Muscle of leg (tissue), 11 donors: ENCODE data around the gene TRIM67. TPM values are rescaled to one million over a fixed set of nuclear protein-coding genes. Genes with fewer than 3 reads are reported as not detected.

Source experiments
- DNase-seq: peaks from one replicate; pipeline ENCODE4 v3.0.0; 2013
- H3K27ac ChIP-seq: one replicate; pipeline ENCODE4 v1.5.1; 2013; ENCODE audit warnings: mild to moderate bottlenecking, low read length, control low read depth
- H3K27me3 ChIP-seq: one replicate; pipeline ENCODE4 v1.6.1; 2013; ENCODE audit warnings: low read length; ENCODE audit not compliant: control insufficient read depth, insufficient read depth
- H3K36me3 ChIP-seq: one replicate; pipeline ENCODE4 v1.6.1; 2013; ENCODE audit warnings: low read length; ENCODE audit not compliant: control insufficient read depth, insufficient read depth
- H3K4me1 ChIP-seq: one replicate; pipeline ENCODE4 v1.6.1; 2013; ENCODE audit warnings: low read length; ENCODE audit not compliant: control insufficient read depth, insufficient read depth
- H3K4me3 ChIP-seq: one replicate; pipeline ENCODE4 v1.5.1; 2013; ENCODE audit warnings: low read length, control low read depth
- H3K9me3 ChIP-seq: replicated peaks from 2 replicates; pipeline ENCODE4 v1.6.1; 2013; ENCODE audit warnings: low read depth, low read length; ENCODE audit not compliant: control insufficient read depth
- WGBS: methylation state at CpG from one replicate; pipeline ENCODE4 v1.1.5; 2013; ENCODE audit warnings: missing lambda C conversion rate; ENCODE audit not compliant: insufficient coverage; 5-methylcytosine and 5-hydroxymethylcytosine counted together
- polyA plus RNA-seq, 8 donors: library from polyadenylated mRNA; unstranded; fragments of 120-200 nt; gene quantifications; one replicate each; pipeline versions ENCODE4 v1.2.1 to v1.2.3, GENCODE V29; 2013; ENCODE audit warnings: inconsistent platforms in 1 of 8, low replicate concordance in 1 of 8; ENCODE audit not compliant: insufficient read length in 8 of 8, insufficient read depth in 1 of 8
- total RNA-seq: library from RNA; stranded (reverse); fragments of 120-200 nt; gene quantifications from one replicate; pipeline ENCODE4 v1.2.4, GENCODE V29; 2013

The TRIM67 gene
- total and polyA plus RNA-seq, 9 donors = 0.04 to 0.13 (median 0.06) TPM

- Histone ChIP-seq H3K9me3 (no peaks in the 10 kb centered on the region), H3K36me3 (peaks cover 20% of the 10 kb centered on the region), H3K4me3 (no peak overlapping the region), H3K27ac (no peak overlapping the region), H3K4me1 (peaks cover 12% of the 10 kb centered on the region), H3K27me3 (no peaks in the 10 kb centered on the region)
- WGBS = 88% methylated on average over 8 of the region's 14 CpGs
- DNase-seq = no peak
Observed at GRCh38 chr1:231232870-231233734, 71.2 kb downstream of the TRIM67 start.

- Histone ChIP-seq H3K4me1 (peaks cover 12% of the 10 kb centered on the region), H3K4me3 (no peak overlapping the region), H3K9me3 (no peaks in the 10 kb centered on the region), H3K27ac (no peak overlapping the region), H3K36me3 (peaks cover 21% of the 10 kb centered on the region), H3K27me3 (no peaks in the 10 kb centered on the region)
- DNase-seq = no peak
- 57% methylated on average over 1 of the region's 8 CpGs for WGBS
Observed at GRCh38 chr1:231233735-231234417, 72.0 kb downstream of the TRIM67 start.

GRCh38 chr1:231234506-231234905, 72.6 kb downstream of the TRIM67 start:
- Histone ChIP-seq H3K27ac (no peak overlapping the region), H3K27me3 (no peaks in the 10 kb centered on the region), H3K4me1 (peaks cover 12% of the 10 kb centered on the region), H3K4me3 (no peak overlapping the region), H3K36me3 (peaks cover 22% of the 10 kb centered on the region), H3K9me3 (no peaks in the 10 kb centered on the region)
- 89% methylated on average over 3 of the region's 3 CpGs for WGBS
- no peak for DNase-seq

- H3K27ac ChIP-seq = peak overlapping the region; percentile 53
- H3K27me3 ChIP-seq = no peaks in the 10 kb centered on the region
- H3K9me3 ChIP-seq = no peaks in the 10 kb centered on the region
- peaks cover 18% of the 10 kb centered on the region for H3K4me1 ChIP-seq
- peaks cover 19% of the 10 kb centered on the region for H3K36me3 ChIP-seq
- DNase-seq = peak; percentile 73
- no peak overlapping the region for H3K4me3 ChIP-seq
- no CpG with 5 or more reads among the region's 3 CpGs for WGBS
Observed at GRCh38 chr1:231235526-231236207, 73.8 kb downstream of the TRIM67 start.

GRCh38 chr1:231236208-231236591, 74.3 kb downstream of the TRIM67 start:
- Histone ChIP-seq H3K9me3 (no peaks in the 10 kb centered on the region), H3K4me1 (peaks cover 18% of the 10 kb centered on the region), H3K27me3 (no peaks in the 10 kb centered on the region), H3K27ac (peak overlapping the region; percentile 53), H3K36me3 (peaks cover 17% of the 10 kb centered on the region), H3K4me3 (no peak overlapping the region)
- peak; percentile 91 for DNase-seq
- WGBS = no CpG with 5 or more reads among the region's 4 CpGs

- H3K4me1 ChIP-seq = peaks cover 20% of the 10 kb centered on the region
Observed at GRCh38 chr1:231236938-231237337, 75.1 kb downstream of the TRIM67 start.

GRCh38 chr1:231238298-231238697, 76.4 kb downstream of the TRIM67 start:
- Histone ChIP-seq H3K36me3 (peaks cover 15% of the 10 kb centered on the region), H3K9me3 (no peaks in the 10 kb centered on the region), H3K27me3 (no peaks in the 10 kb centered on the region), H3K4me1 (peaks cover 26% of the 10 kb centered on the region), H3K27ac (no peak overlapping the region), H3K4me3 (no peak overlapping the region)
- no CpG with 5 or more reads among the region's 1 CpG for WGBS
- no peak for DNase-seq

More at GRCh38 chr1:231236938-231237337, 75.1 kb downstream of the TRIM67 start:
- Histone ChIP-seq H3K27me3 (no peaks in the 10 kb centered on the region), H3K4me3 (no peak overlapping the region), H3K36me3 (peaks cover 17% of the 10 kb centered on the region), H3K9me3 (no peaks in the 10 kb centered on the region), H3K27ac (peak overlapping the region; percentile 53)
- DNase-seq = no peak
- WGBS = 83% methylated on average over 2 of the region's 9 CpGs

GRCh38 chr1:231240531-231240882, 78.6 kb downstream of the TRIM67 start:
- Histone ChIP-seq H3K27ac (peak overlapping the region; percentile 83), H3K9me3 (no peaks in the 10 kb centered on the region), H3K27me3 (no peaks in the 10 kb centered on the region), H3K4me3 (peak overlapping the region; percentile 60), H3K4me1 (peaks cover 25% of the 10 kb centered on the region), H3K36me3 (peaks cover 15% of the 10 kb centered on the region)
- no peak for DNase-seq
- WGBS = under 1% methylated on average over 13 of the region's 13 CpGs

- Histone ChIP-seq H3K27ac (peak within 1 kb of the TSS; percentile 83), H3K4me1 (peaks cover 24% of the 10 kb centered on the region), H3K27me3 (no peaks in the 10 kb centered on the region), H3K4me3 (peak within 1 kb of the TSS; percentile 60), H3K9me3 (no peaks in the 10 kb centered on the region), H3K36me3 (peaks cover 15% of the 10 kb centered on the region)
- under 1% methylated on average over 42 of the region's 51 CpGs for WGBS
- DNase-seq = peak; percentile 95
Observed at GRCh38 chr1:231240883-231241735, 79.3 kb downstream of the TRIM67 start, which contains the start of gene GNPAT. Gene GNPAT, plus strand, starts transcription at chr1:231241212. Its CDS starts 167 bp downstream, at chr1:231241379.
